Daoy (cell line): ENCODE measurements around the gene TMTC3. TPM values are rescaled to one million over a fixed set of nuclear protein-coding genes. Genes with fewer than 3 reads are reported as not detected.
"Not testable (repeated sequence)": the region's sequence is repeated elsewhere in the genome, so short reads cannot be mapped to it uniquely, and the experiment has no call there.

ENCODE experiments used
- DNase-seq: peaks from one replicate; pipeline ENCODE4 v3.0.0-alpha.2; 2015; ENCODE audit warnings: low read depth
- total RNA-seq: library from RNA; depleted of rRNA; stranded (reverse); fragments of >200 nt; shearing (Covaris generic); gene quantifications from 2 replicates; pipeline ENCODE4 v1.2.3, GENCODE V29; 2014; rRNA removed

Gene TMTC3
- 35.7 and 37.2 TPM in 2 replicates for total RNA-seq

DNA sequence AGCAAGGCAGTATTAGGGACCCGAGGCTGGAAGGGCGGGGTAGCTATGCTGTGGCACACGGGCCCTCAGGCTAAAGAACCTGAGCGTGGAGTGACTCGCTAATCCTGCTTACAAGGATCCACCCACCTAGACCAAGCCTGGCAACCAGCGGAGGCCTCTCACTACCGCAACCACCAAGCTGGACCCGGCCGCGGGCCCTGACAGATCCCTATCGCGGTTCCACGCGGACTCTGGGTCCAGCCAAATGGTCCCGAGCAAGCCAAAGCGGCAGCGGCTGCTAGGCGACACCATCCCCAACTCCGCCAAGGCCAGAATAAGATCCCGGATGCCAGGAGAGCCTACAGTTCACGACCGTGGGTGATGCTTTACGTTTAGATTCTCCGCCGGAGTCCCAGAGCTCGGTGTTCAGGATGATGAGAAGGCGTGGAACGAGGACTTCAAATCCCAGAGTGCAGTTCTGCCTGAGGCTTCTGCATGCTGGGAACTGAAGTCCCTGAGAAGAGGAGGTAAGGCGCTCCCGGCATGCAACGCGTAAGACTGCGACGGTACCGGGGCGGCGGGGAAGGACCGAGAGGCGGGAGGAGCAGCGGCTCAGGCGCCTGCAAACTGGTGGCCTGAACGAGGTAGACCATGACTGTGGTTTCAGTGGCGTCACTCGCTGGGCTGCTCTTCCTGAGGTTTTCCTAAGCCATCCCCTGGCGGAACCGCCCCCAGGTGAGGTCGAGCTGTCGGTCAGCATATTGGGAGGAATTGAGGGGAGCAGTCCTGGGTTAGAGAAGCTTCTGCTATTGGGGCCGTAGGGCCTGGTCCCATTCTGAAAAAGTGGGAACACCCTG is at the start of gene TMTC3, which contains the start of gene CEP290:
Gene TMTC3 (plus strand): TSS at position 534 of the 836 bp plus-strand sequence. CDS start 6,009 bp downstream, outside the sequence.
Gene CEP290 (minus strand): TSS at position 315 of the 836 bp plus-strand sequence. CDS start 781 bp downstream, outside the sequence.
- peak; percentile 99 for DNase-seq

DNA sequence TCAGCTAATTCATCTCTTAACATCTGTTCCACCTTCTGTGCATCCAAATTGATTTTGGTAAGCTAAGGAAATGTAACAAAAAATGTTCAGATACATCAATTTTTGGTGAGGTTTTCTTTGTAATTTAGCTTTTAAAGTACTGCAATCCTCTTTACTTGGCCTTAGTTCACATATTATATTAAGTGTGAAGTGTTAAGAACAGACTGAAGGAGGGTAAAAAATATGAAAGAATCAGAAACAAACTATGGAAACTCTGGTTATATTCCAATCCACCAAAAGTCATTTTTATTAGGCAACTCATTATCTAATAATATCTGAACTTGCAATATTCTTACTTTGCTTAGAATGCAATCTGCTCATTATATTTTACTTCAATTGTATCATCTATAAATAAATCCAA is 49.3 kb upstream of the TMTC3 start:
- no peak for DNase-seq

DNA sequence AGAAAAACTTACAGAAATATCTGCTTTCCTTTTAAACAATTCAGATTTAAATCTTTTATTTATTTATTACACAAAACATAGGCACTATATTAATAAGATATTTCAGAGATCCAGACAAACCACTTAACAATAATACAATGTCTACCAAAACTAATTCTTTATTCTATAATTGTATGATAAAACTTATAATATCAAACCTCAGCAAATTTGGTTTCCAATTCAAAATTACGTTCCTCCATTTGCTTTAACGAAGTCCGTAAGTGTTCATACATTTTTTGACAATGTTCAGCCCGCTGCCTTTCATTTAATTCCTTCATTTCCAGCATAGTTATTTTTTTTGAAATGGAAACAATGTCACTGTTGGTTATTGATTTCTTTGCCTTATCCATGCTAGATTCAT is 48.5 kb upstream of the TMTC3 start:
- no peak for DNase-seq

DNA sequence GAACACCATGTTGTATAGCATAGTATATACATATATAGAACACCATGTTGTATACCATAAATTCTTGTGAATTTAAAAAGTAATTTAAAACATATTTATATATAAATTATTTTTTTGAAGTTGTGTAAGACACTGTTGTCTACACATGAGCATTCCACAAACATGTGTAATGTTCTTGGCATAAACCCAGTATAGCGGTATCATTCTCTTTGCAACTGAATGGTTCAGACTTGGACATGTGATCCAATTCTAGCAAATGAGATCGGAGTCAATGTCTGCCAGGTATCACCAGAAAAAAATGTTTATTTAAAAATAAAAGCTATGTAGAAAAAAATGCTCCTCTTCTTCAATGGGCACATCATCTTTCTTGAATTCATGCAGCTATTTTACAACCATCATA is 34.1 kb upstream of the TMTC3 start:
- DNase-seq = no peak

DNA sequence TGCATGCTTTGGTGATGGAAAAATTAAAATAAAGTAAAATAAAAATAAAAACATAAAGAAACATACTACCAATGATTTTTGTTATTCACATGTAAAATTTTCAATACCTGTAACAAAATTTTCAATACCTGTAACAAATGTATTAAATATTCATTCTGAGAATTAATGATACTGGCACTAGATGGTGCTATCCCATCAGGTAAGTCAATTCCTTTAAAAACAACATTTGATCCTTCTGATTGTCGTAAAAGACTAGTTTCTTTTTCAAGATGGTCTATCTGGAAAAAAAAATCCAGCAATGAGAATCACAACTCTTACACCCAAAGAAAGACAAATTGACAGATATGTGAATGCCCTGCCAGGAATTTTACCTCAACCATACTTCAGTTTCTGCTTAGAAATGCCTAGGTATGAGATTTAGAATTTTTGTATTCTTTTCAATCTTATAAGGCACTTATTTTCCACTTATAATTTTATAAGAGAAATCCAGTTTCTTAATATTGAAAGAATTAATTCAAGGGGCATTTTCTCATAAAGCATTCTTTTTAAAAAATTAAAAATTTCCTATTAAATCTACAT is 30.9 kb upstream of the TMTC3 start:
- peak; percentile 18 for DNase-seq

DNA sequence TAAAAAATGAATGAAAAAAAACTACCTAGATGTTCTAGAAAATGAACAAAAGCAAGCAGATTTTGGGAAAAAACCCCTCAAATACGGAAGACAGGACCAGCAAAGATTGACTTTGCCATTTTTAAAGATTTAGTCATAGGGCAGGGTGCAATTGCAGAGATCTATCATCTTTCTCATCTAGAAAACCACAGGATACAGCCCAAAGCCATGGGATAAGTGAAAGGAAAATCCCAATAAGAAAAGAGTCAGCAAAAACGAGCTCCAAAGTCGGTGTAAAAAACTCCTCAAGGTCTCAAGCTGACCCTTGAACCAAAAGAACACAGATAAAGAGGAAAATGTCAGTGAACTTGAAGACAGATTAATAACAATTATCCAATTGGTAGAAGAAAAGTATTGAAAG is 28.2 kb upstream of the TMTC3 start:
- peak; percentile 2 for DNase-seq

DNA sequence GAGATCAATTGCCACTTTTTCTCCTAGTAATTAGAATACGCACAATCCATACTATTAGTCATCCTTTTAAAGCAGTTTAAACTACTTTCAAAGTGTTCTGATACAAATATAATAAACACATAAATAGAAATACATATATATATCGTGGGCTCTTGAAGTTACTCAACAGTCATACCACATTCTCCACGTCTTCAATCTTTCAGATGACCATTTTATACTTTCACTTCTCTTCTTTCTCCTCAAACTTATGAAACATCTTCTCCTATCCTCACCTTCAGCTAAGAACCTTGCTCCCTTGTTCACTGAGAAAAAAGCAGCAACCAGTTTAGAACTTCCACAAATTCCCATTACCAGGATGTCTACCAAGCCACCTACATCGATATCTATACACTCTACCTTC is 19.4 kb upstream of the TMTC3 start:
- no peak for DNase-seq

DNA sequence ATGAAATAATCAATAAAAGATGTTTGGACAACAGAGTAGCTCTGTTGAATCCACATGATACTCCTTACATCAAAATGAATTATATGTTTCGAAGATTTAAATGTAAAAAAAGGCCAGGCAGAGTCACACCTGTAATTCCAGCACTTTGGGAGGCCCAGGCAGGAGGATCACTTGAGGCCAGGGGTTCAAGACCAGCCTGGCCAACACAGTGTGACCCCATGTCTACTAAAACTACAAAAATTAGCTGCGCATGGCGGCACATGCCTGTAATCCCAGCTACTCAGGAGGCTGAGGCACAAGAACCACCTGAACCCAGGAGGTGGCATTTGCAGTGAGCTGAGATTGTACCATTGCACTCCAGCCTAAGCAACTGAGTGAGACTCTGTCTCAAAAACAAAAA is 15.0 kb upstream of the TMTC3 start:
- no peak for DNase-seq

DNA sequence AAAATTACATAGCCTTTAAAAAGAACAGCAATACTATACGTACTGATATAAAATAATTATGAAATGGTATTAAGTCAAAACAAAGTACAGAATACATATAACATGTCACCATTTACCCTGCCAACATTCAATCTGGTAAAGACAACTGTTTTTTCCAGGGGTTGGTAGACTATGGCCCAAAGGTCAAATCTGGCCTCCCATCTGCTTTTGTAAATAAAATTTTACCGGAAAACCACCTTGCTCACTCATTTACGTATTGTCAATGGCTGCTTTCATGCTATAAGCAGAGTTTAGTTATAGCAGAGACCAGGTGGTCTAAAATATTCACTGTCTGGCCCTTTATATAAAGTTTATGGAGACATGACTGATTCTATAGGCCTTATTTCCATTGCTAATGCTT is 14.3 kb upstream of the TMTC3 start:
- DNase-seq = no peak

DNA sequence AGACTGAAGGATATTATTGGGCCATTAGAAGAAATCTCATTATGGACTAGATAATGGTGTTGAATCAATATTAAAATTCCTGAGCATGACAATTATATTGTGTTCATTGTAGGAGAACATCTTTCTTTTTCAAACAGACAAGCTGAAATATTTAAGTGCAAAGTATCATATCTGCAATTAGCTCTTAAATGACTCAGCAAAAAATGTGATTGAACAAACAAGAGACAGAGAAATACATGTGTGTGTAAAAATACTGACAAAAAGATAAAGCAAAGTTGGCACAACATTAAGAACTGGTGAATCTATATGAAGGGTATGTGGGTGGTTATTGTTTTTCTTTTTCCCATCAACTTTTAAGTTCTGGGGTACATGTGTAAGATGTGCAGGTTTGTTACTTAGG is 9.7 kb upstream of the TMTC3 start:
- no peak for DNase-seq

DNA sequence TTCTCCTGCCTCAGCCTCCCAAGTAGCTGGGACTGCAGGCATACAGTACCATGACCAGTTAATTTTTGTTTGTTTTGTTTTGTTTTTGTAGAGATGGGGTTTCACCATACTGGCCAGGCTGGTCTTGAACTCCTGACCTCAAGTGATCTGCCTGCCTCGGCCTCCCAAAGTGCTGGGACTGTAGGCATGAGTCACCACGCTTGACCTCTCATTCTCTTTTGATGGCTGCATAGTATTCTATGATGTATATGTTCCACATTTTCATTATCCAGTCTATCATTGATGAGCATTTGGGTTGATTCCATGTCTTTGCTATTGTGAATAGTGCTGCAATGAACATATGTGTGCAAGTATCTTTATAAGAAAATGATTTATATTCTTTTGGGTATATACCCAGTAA is 8.9 kb upstream of the TMTC3 start:
- not testable (repeated sequence) for DNase-seq

DNA sequence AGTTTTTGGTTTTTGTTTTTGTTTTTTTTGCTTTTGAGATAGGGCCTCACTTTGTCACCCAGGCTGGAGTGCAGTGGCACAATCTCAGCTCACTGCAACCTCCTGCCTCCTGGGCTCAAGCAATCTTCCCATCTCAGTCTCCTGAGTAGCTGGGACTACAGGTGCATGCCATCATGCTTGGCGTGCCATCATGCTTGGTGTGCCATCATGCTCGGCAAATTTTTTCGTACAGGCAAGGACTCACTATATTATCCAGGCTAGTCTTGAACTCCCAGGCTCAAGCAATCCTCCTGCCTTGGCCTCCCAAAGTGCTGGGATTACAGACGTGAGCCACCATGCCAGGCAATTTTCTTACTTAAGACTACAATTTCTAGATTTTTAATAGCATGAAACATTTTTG is 2.4 kb upstream of the TMTC3 start:
- DNase-seq = not testable (repeated sequence)

DNA sequence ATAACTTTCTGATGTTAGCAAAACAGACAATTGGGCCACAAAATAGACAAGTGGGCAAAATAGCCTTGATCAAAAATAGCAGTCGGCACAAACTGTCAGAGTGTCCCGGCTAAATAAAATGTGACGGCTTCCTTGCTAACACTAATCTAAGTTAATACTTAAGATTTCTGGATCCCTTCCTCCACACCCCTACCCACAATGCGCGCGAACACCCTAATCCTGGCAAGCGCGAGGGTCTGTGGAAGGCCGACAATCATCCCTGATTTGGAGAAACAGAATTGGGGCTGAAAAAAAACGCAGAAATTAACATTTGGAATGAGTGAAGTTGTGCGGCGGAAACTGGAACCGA is 708 bp upstream of the TMTC3 start:
- no peak for DNase-seq

DNA sequence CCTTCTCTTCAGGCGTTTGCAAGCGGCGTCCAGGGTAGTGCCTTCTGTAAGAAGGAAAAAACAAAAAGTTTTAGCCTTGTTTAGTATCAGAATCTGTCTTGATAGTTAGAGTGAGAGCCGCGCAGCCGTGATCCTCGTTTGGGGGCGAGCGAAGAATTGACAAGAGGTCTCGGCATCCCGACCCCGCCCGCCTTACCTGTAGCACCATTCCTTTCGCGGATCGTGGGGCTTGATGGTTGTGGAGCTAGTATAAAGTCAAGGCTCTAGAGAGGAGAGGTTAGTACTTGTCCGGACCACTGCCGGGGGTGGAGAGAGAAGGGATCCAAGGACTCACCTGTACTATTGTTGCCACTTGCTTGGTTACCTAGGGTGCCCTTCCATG is 494 bp downstream of the TMTC3 start:
- DNase-seq = no peak

DNA sequence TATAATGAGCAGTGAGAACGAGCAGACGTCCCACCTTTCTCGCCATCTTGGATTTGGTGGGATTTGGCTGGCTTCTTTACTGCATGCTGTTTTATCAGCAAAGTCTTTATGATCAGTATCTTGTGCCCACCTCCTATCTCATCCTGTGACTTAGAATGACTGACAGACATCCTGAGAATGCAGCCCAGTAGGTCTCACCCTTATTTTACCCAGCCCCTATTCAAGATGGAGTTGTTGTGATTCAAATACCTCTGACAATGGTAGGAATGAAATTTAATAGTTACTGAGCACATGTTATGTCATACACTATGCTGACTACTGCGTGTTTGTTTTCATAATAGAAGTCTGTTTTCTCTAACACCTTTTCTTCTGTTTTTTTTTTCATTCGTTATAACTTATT is 1.9 kb downstream of the TMTC3 start:
- DNase-seq = no peak

DNA sequence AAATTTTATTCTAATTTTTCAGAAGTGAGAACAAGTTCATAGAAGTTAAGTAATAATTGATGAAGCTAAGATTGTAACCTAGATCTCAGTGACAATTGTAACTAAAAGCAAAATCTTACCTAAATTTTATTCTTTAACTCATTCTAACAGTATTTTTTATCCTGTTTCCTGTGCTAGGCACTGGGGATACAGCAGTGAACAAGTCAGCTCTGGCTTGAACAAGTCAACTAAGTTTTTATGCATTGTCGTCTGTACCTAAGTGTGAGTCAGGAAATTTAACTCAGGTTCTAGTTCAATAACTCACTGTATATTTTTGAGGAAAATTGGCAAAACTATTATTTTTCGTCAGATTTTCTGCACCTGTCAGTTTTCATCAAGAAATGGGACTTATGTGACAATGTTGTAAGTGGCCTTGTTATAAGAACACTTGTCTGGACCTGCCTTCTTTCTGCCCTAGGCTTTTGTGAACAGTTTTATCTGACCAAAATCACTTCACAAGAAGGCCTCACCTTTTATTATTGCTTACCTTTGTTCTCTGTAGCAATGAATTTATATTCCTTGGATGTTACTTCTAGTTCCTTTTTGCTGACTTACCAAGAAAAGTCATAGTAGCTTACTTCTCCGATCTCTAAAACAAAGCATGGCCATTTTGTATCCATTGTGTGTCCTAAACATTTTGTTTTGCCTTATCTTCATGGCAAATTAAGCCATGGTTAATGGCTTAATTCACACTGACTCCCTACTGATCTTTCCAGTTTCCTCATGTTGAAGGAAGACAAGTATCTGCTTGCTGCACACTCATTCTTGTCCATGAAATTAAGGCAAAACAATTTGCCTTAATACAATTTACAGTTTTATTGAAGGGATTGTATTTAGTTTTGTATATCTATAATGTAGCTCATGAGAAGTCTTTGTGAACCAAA is 2.7 kb downstream of the TMTC3 start:
- no peak for DNase-seq

DNA sequence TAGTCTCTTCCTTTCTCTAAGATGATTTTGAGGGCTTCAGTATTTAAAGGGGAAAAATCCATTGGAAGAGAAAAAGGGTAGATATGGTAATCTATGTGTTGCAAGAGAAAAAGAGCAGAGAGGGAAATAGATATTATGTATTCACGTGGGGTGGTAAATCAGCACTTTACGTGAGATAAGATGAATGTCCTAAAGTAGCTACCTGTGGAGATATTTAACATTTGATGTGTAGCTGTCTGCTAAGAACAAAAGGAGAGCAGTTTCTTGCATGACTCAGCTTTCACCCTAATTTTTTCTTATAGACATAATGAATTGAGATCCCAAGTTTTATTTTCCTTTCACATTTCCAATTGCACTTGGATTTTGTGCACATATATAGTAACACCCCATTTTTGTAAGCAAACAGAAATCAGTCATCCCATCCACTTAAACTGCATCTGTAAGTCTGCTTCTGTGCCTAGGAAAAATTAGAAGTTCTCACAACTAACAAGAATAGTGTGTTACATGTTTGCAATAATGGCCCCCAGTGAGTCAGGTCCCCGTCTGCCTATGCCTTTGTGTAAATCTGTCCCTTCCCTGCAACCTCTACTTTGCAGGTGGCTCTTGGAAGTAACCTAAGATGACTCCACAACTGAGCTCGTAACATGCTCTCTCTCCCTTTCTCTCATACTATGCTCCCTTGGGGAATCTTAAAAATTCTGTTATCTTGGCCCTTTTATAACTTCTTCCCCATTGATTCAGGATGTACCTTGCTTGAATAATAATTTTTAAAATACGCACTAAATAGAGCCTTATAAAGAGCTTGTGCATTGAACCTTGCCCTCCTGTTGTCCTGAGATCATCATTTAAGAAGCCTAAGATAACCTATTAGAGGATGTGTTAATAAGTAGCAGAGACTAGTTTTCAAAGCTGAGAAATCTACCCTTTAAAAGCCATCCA is 3.7 kb downstream of the TMTC3 start:
- DNase-seq = no peak

DNA sequence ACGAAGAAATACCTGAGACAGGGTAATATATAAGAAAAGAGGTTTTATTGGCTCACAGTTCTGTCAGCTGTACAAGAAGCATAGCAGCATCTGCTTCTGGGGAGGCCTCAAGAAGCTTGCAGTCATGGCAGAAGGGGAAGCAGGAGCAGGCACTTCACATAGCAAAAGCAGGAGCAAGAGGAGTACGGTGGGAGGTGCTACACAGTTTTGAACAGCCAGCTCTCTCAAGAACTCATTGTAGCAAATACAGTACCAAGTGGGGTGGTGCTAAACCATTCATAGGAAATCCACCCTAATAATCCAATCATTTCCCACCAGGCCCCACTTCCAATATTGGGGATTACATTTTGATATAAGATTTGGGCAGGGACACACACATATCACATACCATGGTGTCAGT is 8.0 kb downstream of the TMTC3 start:
- no peak for DNase-seq

DNA sequence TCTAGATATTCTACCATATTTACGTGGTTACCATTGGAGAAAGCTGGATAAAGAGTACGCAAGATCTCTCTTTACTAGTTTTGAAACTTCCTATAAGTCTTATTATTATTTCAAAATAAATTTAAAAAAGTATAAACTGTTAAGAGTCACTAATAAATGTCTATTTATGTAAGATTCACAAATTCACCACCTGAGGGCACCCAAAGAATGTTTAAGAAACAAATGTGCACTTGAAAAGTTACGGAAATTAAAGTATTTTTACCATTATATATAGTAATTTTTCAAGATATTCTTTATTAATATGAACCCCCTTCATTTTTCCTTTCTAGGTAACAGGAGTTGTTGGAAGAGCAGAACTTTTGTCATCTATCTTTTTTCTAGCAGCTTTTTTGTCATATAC is 11.9 kb downstream of the TMTC3 start:
- peak; percentile 15 for DNase-seq

DNA sequence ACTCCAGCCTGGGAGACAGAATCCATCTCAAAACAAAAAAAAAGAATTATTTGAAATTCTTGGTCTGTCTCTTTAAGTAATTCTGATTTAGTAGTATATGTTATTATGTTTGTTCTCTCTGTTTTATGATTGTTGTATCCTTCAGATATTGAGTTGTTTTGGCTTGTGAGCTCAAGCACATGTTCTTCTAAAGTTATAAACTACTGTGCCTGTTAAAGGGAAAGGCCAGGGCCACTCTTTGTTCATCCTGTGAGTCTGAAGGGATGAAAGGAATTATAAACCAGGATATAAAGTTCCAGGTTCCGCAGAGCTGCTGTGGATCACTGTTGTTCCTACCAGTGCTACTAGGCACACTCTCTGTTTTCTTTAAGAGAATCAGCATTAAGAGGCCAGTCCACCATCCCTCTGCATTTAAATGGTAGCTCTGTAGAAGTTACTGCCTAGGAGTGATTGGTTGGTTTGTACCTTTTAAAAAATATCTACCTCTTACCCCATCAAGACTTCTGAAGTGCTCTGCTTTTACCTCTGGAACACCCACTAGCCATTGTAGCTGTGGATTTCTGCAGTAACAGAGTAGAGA is 14.1 kb downstream of the TMTC3 start:
- no peak for DNase-seq

DNA sequence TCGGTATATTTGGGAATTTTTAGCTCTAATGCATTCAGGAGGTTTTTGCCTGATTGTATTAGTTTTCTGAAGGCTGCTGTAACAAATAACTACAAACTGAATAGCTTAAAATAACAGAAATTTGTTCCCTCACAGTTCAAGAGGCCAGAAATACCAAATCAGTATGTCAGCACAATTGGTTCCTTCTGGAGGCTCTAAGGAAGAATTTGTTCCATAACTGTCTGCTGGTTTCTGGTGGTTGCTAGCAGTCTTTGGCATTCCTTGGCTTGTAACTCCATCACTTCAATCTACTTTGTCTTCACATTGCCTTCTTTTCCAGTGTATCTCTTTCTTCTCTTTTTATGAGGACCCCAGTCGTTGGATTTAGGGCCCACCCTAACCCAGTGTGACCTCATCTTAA is 21.3 kb downstream of the TMTC3 start:
- DNase-seq = no peak
